Upper lobe of right lung (tissue), 1 donor: ENCODE data around the gene ADAMTS15. TPM values are rescaled to one million over a fixed set of nuclear protein-coding genes. Genes with fewer than 3 reads are reported as not detected.

Experiments
- ATAC-seq: fragments of 200-7000 bp; cut with Tn5 transposase; one replicate; pipeline ENCODE4 v1.9.1; 2020; ENCODE audit warnings: mild to moderate bottlenecking, moderate library complexity
- DNase-seq: peaks from one replicate; pipeline ENCODE4 v3.0.0-alpha.2; 2020
- H3K27ac ChIP-seq: fragments of 200-600 bp; one replicate; pipeline ENCODE4 v1.8.0; 2022
- H3K27me3 ChIP-seq: fragments of 200-600 bp; one replicate; pipeline ENCODE4 v1.8.0; 2022; ENCODE audit warnings: mild to moderate bottlenecking
- H3K36me3 ChIP-seq: fragments of 200-600 bp; one replicate; pipeline ENCODE4 v1.8.0; 2022
- H3K4me1 ChIP-seq: fragments of 200-600 bp; one replicate; pipeline ENCODE4 v1.8.0; 2022
- H3K4me3 ChIP-seq: fragments of 200-600 bp; one replicate; pipeline ENCODE4 v1.8.0; 2022; ENCODE audit warnings: mild to moderate bottlenecking
- H3K9me3 ChIP-seq: fragments of 200-600 bp; one replicate; pipeline ENCODE4 v1.8.0; 2022
- CTCF ChIP-seq: fragments of 200-600 bp; IDR thresholded peaks from one replicate; pipeline ENCODE4 v1.8.0; 2022; ENCODE audit warnings: antibody characterized with exemption
- intact Hi-C: fragments of 100-400 bp; cut with DNase I; formaldehyde crosslinking; loops from one replicate; pipeline ENCODE4 v1.11.0; 2022
- total RNA-seq: library from RNA; stranded (reverse); fragmentation: NEBNext Ultra II Directional; extraction: Animal tissue kit (Norgen Biotek cat#: 25700); gene quantifications from one replicate; pipeline ENCODE4 v1.2.1, GENCODE V29; 2021
- donor health status: DM: no; HTN: yes; CAD: no; lungs with severe emphysema.

Gene ADAMTS15
- total RNA-seq, 1 donor from 2014 or later, result 8.2 TPM

DNA sequence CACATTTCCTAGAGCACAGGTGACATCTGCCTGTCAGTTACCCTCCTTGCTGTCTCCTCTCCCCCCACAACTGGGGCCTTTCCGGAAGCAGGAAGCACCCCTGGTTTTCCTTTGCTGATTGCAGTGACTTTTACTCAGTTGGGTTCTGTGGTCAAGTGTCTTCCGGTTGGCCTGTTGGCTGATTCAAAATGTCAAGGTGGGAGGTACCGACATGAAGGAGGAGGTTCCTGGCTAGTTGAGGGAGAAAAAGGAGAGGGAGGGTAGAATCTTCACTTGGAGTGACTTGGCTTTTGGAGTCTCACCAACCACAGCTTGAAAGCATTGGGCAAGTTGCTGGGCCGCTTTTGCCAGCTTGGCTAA, 9.3 kb upstream of the ADAMTS15 start:
- no peak for ATAC-seq
- no peak for TF ChIP-seq CTCF
- Histone ChIP-seq H3K9me3 (no peaks in the 10 kb centered on the region), H3K4me1 (peaks cover 8% of the 10 kb centered on the region), H3K36me3 (no peaks in the 10 kb centered on the region), H3K4me3 (no peak overlapping the region), H3K27ac (no peak overlapping the region), H3K27me3 (no peaks in the 10 kb centered on the region)
- DNase-seq, result no peak
- intact Hi-C loops, result no loop called here

GRCh38 chr11:130439876-130440275, 8.6 kb upstream of the ADAMTS15 start:
- H3K27me3 ChIP-seq, result no peaks in the 10 kb centered on the region
- no peaks in the 10 kb centered on the region for H3K36me3 ChIP-seq
- ATAC-seq, result no peak
- no peak for TF ChIP-seq CTCF
- H3K4me1 ChIP-seq, result peaks cover 8% of the 10 kb centered on the region
- intact Hi-C loops, result no loop called here
- no peak for DNase-seq
- H3K9me3 ChIP-seq, result no peaks in the 10 kb centered on the region
- no peak overlapping the region for H3K4me3 ChIP-seq
- H3K27ac ChIP-seq, result no peak overlapping the region

- Histone ChIP-seq H3K36me3 (no peaks in the 10 kb centered on the region), H3K9me3 (no peaks in the 10 kb centered on the region), H3K4me1 (no peaks in the 10 kb centered on the region), H3K27me3 (no peaks in the 10 kb centered on the region), H3K27ac (no peak overlapping the region), H3K4me3 (no peak overlapping the region)
- no peak for TF ChIP-seq CTCF
- no peak for ATAC-seq
- intact Hi-C loops, result no loop called here
- no peak for DNase-seq
These were observed 6.7 kb upstream of the ADAMTS15 start for GRCh38 chr11:130441719-130442118.

GRCh38 chr11:130442737-130443136, 5.7 kb upstream of the ADAMTS15 start:
- intact Hi-C loops, result no loop called here
- DNase-seq, result no peak
- no peaks in the 10 kb centered on the region for H3K36me3 ChIP-seq
- H3K27me3 ChIP-seq, result no peaks in the 10 kb centered on the region
- no peak for ATAC-seq
- H3K9me3 ChIP-seq, result no peaks in the 10 kb centered on the region
- no peak overlapping the region for H3K4me3 ChIP-seq
- H3K27ac ChIP-seq, result no peak overlapping the region
- no peak for TF ChIP-seq CTCF
- no peaks in the 10 kb centered on the region for H3K4me1 ChIP-seq

DNA sequence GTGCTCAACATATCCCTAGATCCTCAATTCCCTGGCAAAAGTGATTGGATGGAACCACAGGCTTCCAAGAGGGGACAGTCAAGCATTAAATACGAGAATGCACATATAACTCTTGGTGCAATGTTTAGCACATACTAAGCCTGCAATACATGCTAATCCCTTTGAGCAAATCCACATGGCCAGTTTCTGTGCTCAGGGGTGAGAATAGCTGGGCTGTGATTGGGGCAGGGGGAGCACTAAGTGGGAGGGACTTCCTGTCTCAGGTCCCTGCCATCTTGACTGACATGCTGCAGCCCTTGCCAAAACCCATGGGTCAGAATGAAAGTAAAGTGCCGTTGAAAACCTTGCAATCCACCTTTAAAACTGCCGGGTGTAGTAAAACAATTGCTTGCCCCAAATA, 2.7 kb upstream of the ADAMTS15 start:
- Histone ChIP-seq H3K36me3 (no peaks in the 10 kb centered on the region), H3K9me3 (no peaks in the 10 kb centered on the region), H3K4me1 (no peaks in the 10 kb centered on the region), H3K27ac (no peak overlapping the region), H3K27me3 (peaks cover 11% of the 10 kb centered on the region), H3K4me3 (no peak overlapping the region)
- ATAC-seq (no peak), DNase-seq (no peak)
- intact Hi-C loops, result no loop called here
- TF ChIP-seq CTCF, result no peak

DNA sequence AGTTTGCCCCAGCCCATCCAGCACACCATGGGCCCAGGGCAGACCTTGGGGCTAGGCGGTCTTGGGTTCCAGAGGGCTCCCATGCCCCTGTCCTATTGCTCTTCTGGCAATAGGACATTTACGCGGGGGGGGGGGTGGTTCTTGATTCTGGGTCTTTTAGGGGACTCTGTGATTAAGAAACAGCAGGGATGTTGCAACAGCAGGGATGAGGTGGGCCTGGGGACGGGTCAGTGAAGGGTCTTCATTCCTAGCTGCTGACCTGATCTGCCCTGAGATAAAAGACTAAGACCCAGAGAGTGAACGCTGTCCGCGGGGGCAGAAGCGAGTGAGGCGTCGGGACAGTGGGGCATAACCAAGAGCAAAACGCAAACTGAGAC, 418 bp upstream of the ADAMTS15 start:
- H3K27me3 ChIP-seq, result peaks cover 11% of the 10 kb centered on the region
- no peaks in the 10 kb centered on the region for H3K9me3 ChIP-seq
- no peak for TF ChIP-seq CTCF
- no peaks in the 10 kb centered on the region for H3K4me1 ChIP-seq
- no peaks in the 10 kb centered on the region for H3K36me3 ChIP-seq
- ATAC-seq (no peak), DNase-seq (no peak)
- H3K27ac ChIP-seq, result no peak overlapping the region
- intact Hi-C loops, result no loop called here
- peak overlapping the region; percentile 62 for H3K4me3 ChIP-seq
